CD4-positive, alpha-beta T cell treated with Interleukin-4 for 1 hour (primary cell): ENCODE measurements around the gene CCDC195.
"Not testable (repeated sequence)": the region's sequence is repeated elsewhere in the genome, so short reads cannot be mapped to it uniquely, and the experiment has no call there.

Experiments
- DNase-seq, 2 donors: peaks; one replicate each; pipeline ENCODE4 v3.0.0-alpha.2; 2020 to 2022

Gene CCDC195

DNA sequence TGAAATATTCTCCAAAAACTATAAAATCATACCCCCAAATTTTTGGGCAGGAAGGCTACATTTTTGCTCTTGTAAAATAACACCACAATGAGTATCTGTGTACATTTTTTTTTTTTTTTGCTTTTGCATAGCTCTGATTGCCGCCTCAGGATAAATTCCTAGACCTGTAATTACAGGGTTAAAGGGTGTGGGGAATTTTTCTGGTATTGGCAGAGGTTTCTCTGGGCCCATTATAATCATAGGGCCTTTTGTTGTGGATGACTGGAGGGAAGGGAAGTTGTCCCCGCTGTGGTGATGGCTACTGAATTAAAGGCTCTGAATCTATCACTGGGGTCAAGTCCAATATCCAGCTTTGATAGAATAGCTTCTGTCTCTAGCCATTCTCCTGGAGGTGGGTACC, 26.6 kb downstream of the CCDC195 start:
- DNase-seq: no peak

GRCh38 chr2:224688997-224689396, 27.2 kb downstream of the CCDC195 start:
- no peak for DNase-seq

- DNase-seq: no peak
Measured at GRCh38 chr2:224687156-224687555, 29.0 kb downstream of the CCDC195 start.

DNA sequence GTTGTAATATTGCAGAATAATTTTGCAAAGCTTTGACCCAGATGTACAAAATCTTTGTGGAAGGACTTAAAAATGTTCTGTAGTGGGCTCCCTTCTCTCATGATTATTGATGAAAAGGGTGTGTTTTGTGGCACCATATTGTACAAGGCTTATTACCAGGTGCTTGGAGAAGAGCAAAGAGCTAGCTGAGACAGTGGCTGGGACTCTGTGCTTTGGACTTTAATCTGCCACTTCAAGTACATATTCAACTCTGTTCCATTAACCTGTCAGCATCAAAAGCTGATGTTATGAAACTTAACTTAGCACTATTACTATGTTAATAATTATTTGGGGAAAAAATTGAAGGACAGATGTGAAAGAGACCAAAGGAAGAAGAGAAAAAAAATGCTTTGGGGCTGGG, 31.0 kb downstream of the CCDC195 start:
- DNase-seq: no peak

DNA sequence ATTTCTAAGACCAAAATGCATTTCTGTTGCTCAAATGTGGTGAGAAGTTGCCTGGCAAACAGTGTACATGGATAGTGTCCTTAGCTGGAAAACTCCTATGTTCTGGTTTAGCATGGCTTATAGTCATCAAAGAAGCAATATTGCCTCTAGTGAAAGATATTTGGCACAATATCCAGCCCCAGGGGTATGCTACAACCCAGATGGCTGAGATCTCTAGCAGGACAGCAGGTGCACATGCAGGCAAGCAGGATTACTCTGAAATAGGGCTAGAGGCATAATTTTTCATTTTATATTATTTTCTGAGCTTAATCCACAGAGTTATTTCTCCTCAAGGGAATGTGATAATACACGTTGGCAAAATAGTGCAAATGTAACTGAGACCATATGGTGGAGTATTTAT, 34.0 kb downstream of the CCDC195 start:
- DNase-seq: no peak

- no peak for DNase-seq
Measured at GRCh38 chr2:224671731-224672130, 44.4 kb downstream of the CCDC195 start.

GRCh38 chr2:224670203-224670602, 46.0 kb downstream of the CCDC195 start:
- no peak for DNase-seq

- DNase-seq: no peak
Measured at GRCh38 chr2:224669449-224669848, 46.7 kb downstream of the CCDC195 start.

DNA sequence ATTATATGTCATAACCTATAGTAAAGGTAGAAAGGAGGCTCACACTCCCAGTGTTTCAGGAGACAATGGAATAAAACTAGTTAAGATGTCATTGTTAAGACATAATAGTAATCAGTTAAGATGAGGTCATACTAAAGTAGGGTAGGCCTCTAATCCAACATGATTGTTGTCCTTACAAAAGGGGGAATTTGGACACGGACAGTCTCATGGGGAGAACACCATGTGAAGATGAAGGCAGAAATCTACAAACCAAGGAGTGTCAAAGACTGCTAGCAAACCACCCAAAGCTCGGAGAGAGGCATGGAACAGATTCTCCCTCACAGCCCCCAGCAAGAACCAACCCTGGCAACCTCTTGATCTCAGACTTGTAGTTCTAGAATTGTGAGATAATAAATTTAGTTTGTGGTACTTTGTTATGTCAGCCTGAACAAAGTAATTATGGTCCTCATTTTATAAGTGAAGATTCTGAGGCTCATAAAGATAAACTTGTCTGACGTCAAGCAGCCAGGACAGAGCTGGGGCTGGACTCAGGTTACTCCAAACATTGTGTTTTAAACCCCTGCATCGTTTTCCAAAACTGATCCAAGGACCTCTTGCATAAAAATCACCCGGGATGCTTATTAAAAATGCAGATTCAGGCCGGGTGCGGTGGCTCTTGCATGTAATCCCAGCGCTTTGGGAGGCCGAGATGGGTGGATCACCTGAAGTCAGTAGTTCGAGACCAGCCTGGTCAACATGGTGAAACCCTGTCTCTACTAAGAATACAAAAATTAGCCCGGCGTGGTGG, 47.8 kb downstream of the CCDC195 start:
- DNase-seq: no peak

GRCh38 chr2:224666951-224667553, 49.1 kb downstream of the CCDC195 start:
- DNase-seq: no peak

DNA sequence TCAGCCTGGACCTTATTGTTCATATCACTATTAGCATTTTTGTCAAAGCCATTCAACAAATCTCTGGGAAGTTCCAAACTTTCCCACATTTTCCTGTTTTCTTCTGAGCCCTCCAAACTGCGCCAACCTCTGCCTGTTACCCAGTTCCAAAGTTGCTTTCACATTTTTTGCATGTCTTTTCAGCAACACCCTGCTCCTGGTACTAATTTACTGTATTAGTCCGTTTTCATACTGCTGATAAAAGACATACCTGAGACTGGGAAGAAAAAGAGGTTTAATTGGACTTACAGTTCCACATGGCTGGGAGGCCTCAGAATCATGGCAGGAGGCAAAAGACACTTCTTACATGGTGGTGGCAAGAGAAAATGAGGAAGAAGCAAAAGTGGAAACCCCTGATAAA, 52.8 kb downstream of the CCDC195 start:
- not testable (repeated sequence) for DNase-seq

GRCh38 chr2:224661708-224662107, 54.5 kb downstream of the CCDC195 start:
- not testable (repeated sequence) for DNase-seq

DNA sequence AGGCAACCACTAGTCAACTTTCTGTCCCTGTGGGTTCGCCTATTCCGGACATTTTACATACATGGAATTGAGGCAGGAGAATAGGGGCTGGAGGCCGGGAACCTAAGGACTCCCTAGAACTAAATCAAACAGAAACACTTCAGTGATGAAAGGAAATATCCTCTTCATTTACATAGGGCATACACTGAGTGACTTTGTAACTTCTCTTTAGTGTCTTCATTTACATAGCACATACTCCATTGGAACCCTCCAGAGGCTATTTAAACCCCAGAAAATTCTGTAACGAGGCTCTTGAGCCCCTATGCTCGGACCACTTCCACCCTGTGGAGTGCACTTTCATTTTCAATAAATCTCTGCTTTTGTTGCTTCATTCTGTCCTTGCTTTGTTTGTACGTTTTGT, 56.5 kb downstream of the CCDC195 start:
- no peak for DNase-seq

GRCh38 chr2:224658780-224659405, 57.3 kb downstream of the CCDC195 start:
- DNase-seq: no peak

- DNase-seq: no peak
Measured at GRCh38 chr2:224657349-224657748, 58.8 kb downstream of the CCDC195 start.

GRCh38 chr2:224655006-224655537, 61.1 kb downstream of the CCDC195 start:
- DNase-seq: no peak
